ENCODE data around the gene IVD.

The IVD gene

GRCh38 chr15:40437752-40438687 is 32.4 kb downstream of the IVD start:
- Histone ChIP-seq H3K36me3 (ENCODE audit: control insufficient read depth, insufficient read depth, low read length) (no peaks in the 10 kb centered on the region), H3K18ac (ENCODE audit: low read length) (no peak overlapping the region), H4K5ac (ENCODE audit: low read length) (no peak overlapping the region), H3K4ac (ENCODE audit: low read depth, low read length) (no peak overlapping the region), H2AK5ac (ENCODE audit: low read length) (peak overlapping the region; percentile 38), H3K23ac (ENCODE audit: low read length) (peak overlapping the region; percentile 72), H3K27me3 (ENCODE audit: insufficient read depth, low read length, poor library complexity) (no peaks in the 10 kb centered on the region), H3K79me2 (ENCODE audit: control insufficient read depth, insufficient read depth, low read length) (peaks cover 18% of the 10 kb centered on the region), H3K9ac (ENCODE audit: low read length) (peak overlapping the region; percentile 87), H3K27ac (ENCODE audit: low read depth, low read length) (no peak overlapping the region), H3K4me2 (ENCODE audit: low read length) (peak overlapping the region; percentile 99), H2BK120ac (ENCODE audit: low read depth, low read length) (no peak overlapping the region), H3K4me1 (ENCODE audit: control insufficient read depth, low read depth, low read length) (peaks cover 28% of the 10 kb centered on the region), H3K56ac (ENCODE audit: low read length) (peak overlapping the region; percentile 98), H3K79me1 (ENCODE audit: low read length) (peaks cover 3% of the 10 kb centered on the region), H2BK5ac (ENCODE audit: low read length) (no peak overlapping the region), H4K8ac (ENCODE audit: low read depth, low read length) (no peak overlapping the region), H3K4me3 (ENCODE audit: low read length) (peak overlapping the region; percentile 2), H2BK15ac (replicated peaks; ENCODE audit: low read depth) (no peak overlapping the region)
- WGBS (ENCODE audit: extremely low coverage, insufficient coverage, low lambda C conversion rate) = no CpG with 5 or more reads among the region's 21 CpGs
- no peak for DNase-seq

- H2BK15ac ChIP-seq (replicated peaks; ENCODE audit: low read depth) = no peak overlapping the region
- WGBS (ENCODE audit: extremely low coverage, insufficient coverage, low lambda C conversion rate) = no CpG with 5 or more reads among the region's 12 CpGs
- no peak overlapping the region for H4K8ac ChIP-seq (ENCODE audit: low read depth, low read length)
- no peak overlapping the region for H4K5ac ChIP-seq (ENCODE audit: low read length)
- no peaks in the 10 kb centered on the region for H3K36me3 ChIP-seq (ENCODE audit: control insufficient read depth, insufficient read depth, low read length)
- peaks cover 8% of the 10 kb centered on the region for H3K79me1 ChIP-seq (ENCODE audit: low read length)
- peak overlapping the region; percentile 98 for H3K56ac ChIP-seq (ENCODE audit: low read length)
- peaks cover 25% of the 10 kb centered on the region for H3K79me2 ChIP-seq (ENCODE audit: control insufficient read depth, insufficient read depth, low read length)
- H2AK5ac ChIP-seq (ENCODE audit: low read length) = peak overlapping the region; percentile 37
- no peak overlapping the region for H3K23ac ChIP-seq (ENCODE audit: low read length)
- H3K4me2 ChIP-seq (ENCODE audit: low read length) = peak overlapping the region; percentile 10
- peaks cover 34% of the 10 kb centered on the region for H3K4me1 ChIP-seq (ENCODE audit: control insufficient read depth, low read depth, low read length)
- no peak for DNase-seq
- H3K4me3 ChIP-seq (ENCODE audit: low read length) = no peak overlapping the region
- H3K27me3 ChIP-seq (ENCODE audit: insufficient read depth, low read length, poor library complexity) = no peaks in the 10 kb centered on the region
- peak overlapping the region; percentile 73 for H3K9ac ChIP-seq (ENCODE audit: low read length)
- no peak overlapping the region for H3K18ac ChIP-seq (ENCODE audit: low read length)
- no peak overlapping the region for H2BK5ac ChIP-seq (ENCODE audit: low read length)
- no peak overlapping the region for H2BK120ac ChIP-seq (ENCODE audit: low read depth, low read length)
- H3K27ac ChIP-seq (ENCODE audit: low read depth, low read length) = peak overlapping the region; percentile 86
- peak overlapping the region; percentile 49 for H3K4ac ChIP-seq (ENCODE audit: low read depth, low read length)
These were observed 33.1 kb downstream of the IVD start for GRCh38 chr15:40438712-40439111.

- H3K27me3 ChIP-seq (ENCODE audit: insufficient read depth, low read length, poor library complexity) = no peaks in the 10 kb centered on the region
These were observed 33.9 kb downstream of the IVD start for GRCh38 chr15:40439461-40439959.

GRCh38 chr15:40439960-40440742 is 34.6 kb downstream of the IVD start:
- WGBS (ENCODE audit: extremely low coverage, insufficient coverage, low lambda C conversion rate) = no CpG with 5 or more reads among the region's 35 CpGs
- H3K23ac ChIP-seq (ENCODE audit: low read length) = peak overlapping the region; percentile 68
- peaks cover 44% of the 10 kb centered on the region for H3K4me1 ChIP-seq (ENCODE audit: control insufficient read depth, low read depth, low read length)
- no peak overlapping the region for H4K5ac ChIP-seq (ENCODE audit: low read length)
- H3K36me3 ChIP-seq (ENCODE audit: control insufficient read depth, insufficient read depth, low read length) = no peaks in the 10 kb centered on the region
- peak overlapping the region; percentile 61 for H2BK5ac ChIP-seq (ENCODE audit: low read length)
- H3K56ac ChIP-seq (ENCODE audit: low read length) = peak overlapping the region; percentile 98
- peak overlapping the region; percentile 65 for H4K8ac ChIP-seq (ENCODE audit: low read depth, low read length)
- peak; percentile 83 for DNase-seq
- H3K4me2 ChIP-seq (ENCODE audit: low read length) = peak overlapping the region; percentile 43
- H2AK5ac ChIP-seq (ENCODE audit: low read length) = peak overlapping the region; percentile 48
- H3K27ac ChIP-seq (ENCODE audit: low read depth, low read length) = peak overlapping the region; percentile 86
- H2BK15ac ChIP-seq (replicated peaks; ENCODE audit: low read depth) = no peak overlapping the region
- peak overlapping the region; percentile 52 for H3K4me3 ChIP-seq (ENCODE audit: low read length)
- H3K4ac ChIP-seq (ENCODE audit: low read depth, low read length) = peak overlapping the region; percentile 82
- H3K79me1 ChIP-seq (ENCODE audit: low read length) = peaks cover 17% of the 10 kb centered on the region
- H3K79me2 ChIP-seq (ENCODE audit: control insufficient read depth, insufficient read depth, low read length) = peaks cover 38% of the 10 kb centered on the region
- peak overlapping the region; percentile 25 for H3K18ac ChIP-seq (ENCODE audit: low read length)
- no peaks in the 10 kb centered on the region for H3K27me3 ChIP-seq (ENCODE audit: insufficient read depth, low read length, poor library complexity)
- peak overlapping the region; percentile 73 for H3K9ac ChIP-seq (ENCODE audit: low read length)
- H2BK120ac ChIP-seq (ENCODE audit: low read depth, low read length) = peak overlapping the region; percentile 21

More at GRCh38 chr15:40439461-40439959, 33.9 kb downstream of the IVD start:
- Histone ChIP-seq H3K4ac (ENCODE audit: low read depth, low read length) (peak overlapping the region; percentile 82), H2BK15ac (replicated peaks; ENCODE audit: low read depth) (no peak overlapping the region), H3K56ac (ENCODE audit: low read length) (peak overlapping the region; percentile 98), H2AK5ac (ENCODE audit: low read length) (peak overlapping the region; percentile 48), H3K79me2 (ENCODE audit: control insufficient read depth, insufficient read depth, low read length) (peaks cover 33% of the 10 kb centered on the region), H2BK5ac (ENCODE audit: low read length) (peak overlapping the region; percentile 86), H2BK120ac (ENCODE audit: low read depth, low read length) (no peak overlapping the region), H3K23ac (ENCODE audit: low read length) (peak overlapping the region; percentile 68), H3K79me1 (ENCODE audit: low read length) (peaks cover 15% of the 10 kb centered on the region), H3K4me3 (ENCODE audit: low read length) (peak overlapping the region; percentile 52), H3K27ac (ENCODE audit: low read depth, low read length) (peak overlapping the region; percentile 86), H4K5ac (ENCODE audit: low read length) (no peak overlapping the region), H3K9ac (ENCODE audit: low read length) (peak overlapping the region; percentile 73), H3K18ac (ENCODE audit: low read length) (peak overlapping the region; percentile 31), H4K8ac (ENCODE audit: low read depth, low read length) (no peak overlapping the region), H3K4me1 (ENCODE audit: control insufficient read depth, low read depth, low read length) (peaks cover 42% of the 10 kb centered on the region), H3K36me3 (ENCODE audit: control insufficient read depth, insufficient read depth, low read length) (no peaks in the 10 kb centered on the region), H3K4me2 (ENCODE audit: low read length) (peak overlapping the region; percentile 43)
- no CpG with 5 or more reads among the region's 15 CpGs for WGBS (ENCODE audit: extremely low coverage, insufficient coverage, low lambda C conversion rate)
- DNase-seq = peak; percentile 95

GRCh38 chr15:40440743-40441564 is 35.4 kb downstream of the IVD start, which contains the start of gene BAHD1:
TSS of gene BAHD1 (plus strand) at chr15:40440953. CDS start at chr15:40458465, 17,512 bp downstream.
- no peak within 1 kb of the TSS for H4K5ac ChIP-seq (ENCODE audit: low read length)
- H3K27ac ChIP-seq (ENCODE audit: low read depth, low read length) = peak within 1 kb of the TSS; percentile 86
- peak within 1 kb of the TSS; percentile 43 for H3K4me2 ChIP-seq (ENCODE audit: low read length)
- H3K79me1 ChIP-seq (ENCODE audit: low read length) = peaks cover 17% of the 10 kb centered on the region
- peaks cover 45% of the 10 kb centered on the region for H3K4me1 ChIP-seq (ENCODE audit: control insufficient read depth, low read depth, low read length)
- peak; percentile 98 for DNase-seq
- H2BK5ac ChIP-seq (ENCODE audit: low read length) = peak within 1 kb of the TSS; percentile 61
- H3K4ac ChIP-seq (ENCODE audit: low read depth, low read length) = peak within 1 kb of the TSS; percentile 88
- no peaks in the 10 kb centered on the region for H3K36me3 ChIP-seq (ENCODE audit: control insufficient read depth, insufficient read depth, low read length)
- peak within 1 kb of the TSS; percentile 85 for H3K18ac ChIP-seq (ENCODE audit: low read length)
- WGBS (ENCODE audit: extremely low coverage, insufficient coverage, low lambda C conversion rate) = no CpG with 5 or more reads among the region's 119 CpGs
- H3K27me3 ChIP-seq (ENCODE audit: insufficient read depth, low read length, poor library complexity) = no peaks in the 10 kb centered on the region
- H2BK120ac ChIP-seq (ENCODE audit: low read depth, low read length) = peak within 1 kb of the TSS; percentile 21
- H3K79me2 ChIP-seq (ENCODE audit: control insufficient read depth, insufficient read depth, low read length) = peaks cover 47% of the 10 kb centered on the region
- H4K8ac ChIP-seq (ENCODE audit: low read depth, low read length) = peak within 1 kb of the TSS; percentile 65
- H3K9ac ChIP-seq (ENCODE audit: low read length) = peak within 1 kb of the TSS; percentile 77
- H3K4me3 ChIP-seq (ENCODE audit: low read length) = peak within 1 kb of the TSS; percentile 56
- no peak within 1 kb of the TSS for H2BK15ac ChIP-seq (replicated peaks; ENCODE audit: low read depth)
- peak within 1 kb of the TSS; percentile 48 for H2AK5ac ChIP-seq (ENCODE audit: low read length)
- H3K56ac ChIP-seq (ENCODE audit: low read length) = peak within 1 kb of the TSS; percentile 98
- peak within 1 kb of the TSS; percentile 68 for H3K23ac ChIP-seq (ENCODE audit: low read length)

Data from mesendoderm (in vitro differentiated cells).